VCaP (cell line): Measurements from ENCODE around the gene L3MBTL4.

Experiments used
- H3K27ac ChIP-seq: fragments of 450-650 bp; 2 replicates; pipeline ENCODE4 v1.5.1; 2017
- CTCF ChIP-seq: fragments of 450-650 bp; conservative IDR thresholded peaks from 2 replicates; pipeline ENCODE4 v1.5.1; 2017; ENCODE audit warnings: mild to moderate bottlenecking, moderate library complexity

Gene L3MBTL4

DNA sequence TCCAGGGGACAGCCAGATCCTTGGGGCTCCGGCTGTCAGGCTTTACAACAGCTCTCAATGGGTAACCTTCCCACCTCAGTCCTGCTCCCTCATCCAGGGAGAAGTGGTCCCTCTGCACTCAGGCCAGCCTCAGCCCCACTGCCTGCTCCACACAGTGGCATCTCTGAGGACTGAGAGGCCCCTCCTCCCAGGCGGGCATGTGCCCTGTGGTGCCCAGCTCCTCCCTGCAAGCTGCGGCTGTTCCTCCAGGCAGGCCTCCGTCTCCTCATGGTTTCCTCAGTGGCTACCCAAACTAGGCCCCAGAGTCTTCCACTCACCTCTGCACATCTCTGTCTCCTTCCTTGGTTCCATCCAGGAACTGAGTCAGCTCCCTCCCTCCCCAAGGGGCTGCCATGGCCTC, 437.7 kb downstream of the L3MBTL4 start:
- no peak overlapping the region for H3K27ac ChIP-seq

DNA sequence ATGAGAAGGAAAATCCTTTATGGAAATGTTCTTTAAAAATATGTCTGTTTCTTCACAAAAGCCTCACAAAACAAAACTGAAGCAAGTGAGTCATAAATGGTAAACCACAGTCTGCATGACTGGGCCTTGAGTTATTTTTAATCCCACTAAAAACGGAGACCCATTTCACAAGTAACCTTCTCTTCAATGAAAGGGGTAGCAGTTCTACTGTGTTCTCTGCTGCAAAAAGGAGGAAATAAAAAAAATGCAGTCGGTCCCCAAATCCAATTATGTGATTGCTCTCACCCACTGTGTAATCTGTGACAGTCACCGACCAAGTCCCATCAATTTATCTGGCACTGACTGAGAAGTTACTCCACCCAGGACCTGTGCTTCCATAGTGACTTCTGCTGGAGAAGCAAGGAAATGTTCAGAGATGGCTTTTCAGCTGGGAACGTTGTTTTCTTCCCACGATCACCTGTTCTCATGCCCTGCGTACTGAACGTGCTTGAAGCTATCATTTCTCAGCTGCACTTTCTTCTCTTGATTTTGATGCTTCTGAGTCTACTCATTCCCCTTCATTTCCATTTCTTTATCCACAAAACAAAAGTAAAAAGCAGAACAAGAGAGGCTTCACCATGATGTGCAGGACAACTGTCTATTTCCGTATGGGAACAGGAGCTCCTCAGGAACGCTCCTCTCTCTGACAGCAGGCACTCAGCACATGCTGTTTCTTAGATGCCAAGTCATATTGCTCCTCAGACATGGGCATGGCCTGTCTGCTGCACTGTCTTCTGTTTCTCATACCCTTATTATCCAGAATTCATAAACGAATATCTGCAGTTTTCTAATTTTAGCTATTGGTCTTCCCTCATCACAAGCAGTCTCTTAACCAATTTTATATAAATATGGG, 439.4 kb downstream of the L3MBTL4 start:
- no peak for TF ChIP-seq CTCF
- H3K27ac ChIP-seq = no peak overlapping the region

More for the DNA sequence above, 437.7 kb downstream of the L3MBTL4 start:
- no peak for TF ChIP-seq CTCF

GRCh38 chr18:5974696-5975095, 440.0 kb downstream of the L3MBTL4 start:
- no peak overlapping the region for H3K27ac ChIP-seq
- no peak for TF ChIP-seq CTCF

DNA sequence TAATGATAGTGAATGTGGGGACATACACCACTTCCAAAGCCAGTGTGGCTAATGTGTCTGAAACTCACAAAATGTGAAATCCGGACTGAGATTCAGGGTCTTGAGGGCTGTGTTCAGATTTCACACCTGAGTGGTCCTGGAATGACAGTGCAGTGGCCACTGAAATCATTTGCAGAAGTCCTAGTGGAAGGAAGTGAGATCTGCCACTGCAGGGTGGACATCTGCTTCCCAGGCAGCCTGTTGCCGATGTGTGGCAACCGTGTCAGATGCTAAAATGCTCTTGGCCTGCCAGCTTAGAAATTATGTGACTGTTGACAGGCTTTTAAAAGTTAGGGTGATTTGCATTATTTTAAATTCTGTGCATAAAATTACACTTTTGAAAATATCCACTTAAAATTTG, 441.6 kb downstream of the L3MBTL4 start:
- H3K27ac ChIP-seq = no peak overlapping the region
- no peak for TF ChIP-seq CTCF

GRCh38 chr18:5972298-5972697, 442.4 kb downstream of the L3MBTL4 start:
- no peak overlapping the region for H3K27ac ChIP-seq
- no peak for TF ChIP-seq CTCF

- H3K27ac ChIP-seq = no peak overlapping the region
- no peak for TF ChIP-seq CTCF
Measured at GRCh38 chr18:5969989-5970403, 444.7 kb downstream of the L3MBTL4 start.

- H3K27ac ChIP-seq = no peak overlapping the region
- no peak for TF ChIP-seq CTCF
Measured at GRCh38 chr18:5969355-5969988, 445.2 kb downstream of the L3MBTL4 start.
